NCI-H1048 (cell line): ENCODE results near the gene SPARC.

ENCODE experiments used
- DNase-seq: peaks from one replicate; lab custom pipeline; 2025; lab: John Stamatoyannopoulos, UW

SPARC gene

DNA sequence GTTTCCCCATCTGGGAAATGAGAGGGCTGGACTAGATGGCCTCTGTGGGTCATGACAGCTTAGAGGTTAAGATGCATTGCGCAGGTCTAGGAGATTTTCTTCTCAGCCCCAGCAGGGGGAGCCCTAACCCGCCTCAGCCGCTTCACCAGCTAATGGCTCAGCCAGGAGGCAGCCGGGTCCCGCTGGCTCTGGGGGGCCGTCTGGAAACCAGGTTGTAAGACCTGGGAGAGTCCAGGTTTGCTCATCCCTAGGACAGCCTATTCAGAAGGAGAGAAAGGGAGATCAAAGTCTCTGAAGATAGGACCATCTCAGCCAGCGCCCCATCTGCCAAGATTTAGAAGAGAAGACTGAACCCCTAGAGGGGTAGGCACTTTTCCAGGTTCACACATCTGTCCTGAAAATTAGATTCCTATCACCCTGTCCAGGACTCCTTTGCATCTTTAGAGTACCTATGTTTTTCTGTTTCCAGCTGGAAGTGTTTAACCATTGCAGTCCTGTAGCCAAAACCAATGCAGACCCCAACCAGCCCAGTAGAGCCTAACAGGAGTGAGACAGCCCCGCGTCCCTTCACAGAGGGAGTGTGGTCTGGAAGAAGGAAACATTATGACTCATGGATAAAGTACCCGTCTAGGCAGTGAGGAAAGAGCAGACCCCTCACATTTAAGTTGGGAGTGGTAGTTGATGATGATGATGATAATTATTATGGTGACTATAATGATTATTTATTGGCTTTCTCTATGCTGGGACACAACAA, 27.5 kb downstream of the SPARC start:
- peak; percentile 8 for DNase-seq

DNA sequence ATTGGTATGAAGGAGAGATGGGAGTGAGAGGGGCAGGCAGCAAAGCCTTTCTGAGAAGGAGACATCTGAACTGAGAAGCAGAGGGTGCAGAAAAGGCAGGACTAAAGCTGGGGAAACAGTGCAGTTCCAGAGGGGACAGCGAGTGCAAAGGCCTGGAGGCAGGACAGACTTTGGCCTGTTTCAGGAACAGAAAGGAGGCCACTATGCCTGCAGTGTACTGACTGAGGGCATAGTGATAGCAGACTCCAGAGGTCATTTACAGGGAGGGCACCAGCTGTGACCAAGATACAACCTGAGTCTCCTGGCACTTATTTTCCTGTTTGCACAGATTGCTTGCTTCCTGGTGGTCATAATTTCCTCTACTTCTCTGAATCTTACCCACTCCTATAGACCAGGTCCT, 29.6 kb downstream of the SPARC start:
- no peak for DNase-seq

DNA sequence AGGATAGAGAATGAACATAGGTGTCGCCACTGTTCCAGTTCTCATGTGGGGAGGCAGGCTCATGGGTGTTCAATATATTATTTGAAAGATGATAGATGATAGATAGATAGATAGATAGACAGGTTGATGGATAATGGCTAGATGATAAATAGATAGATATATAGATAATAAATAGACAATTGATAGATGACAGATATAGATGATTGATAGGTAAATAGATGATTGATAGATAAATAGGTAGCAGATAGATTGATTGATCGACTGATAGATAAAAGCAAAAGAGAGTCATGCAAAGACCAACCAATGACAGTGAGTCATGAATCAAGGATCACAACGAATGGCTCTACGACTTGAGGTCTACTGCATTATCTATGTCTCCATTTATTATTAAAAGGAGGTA, 30.4 kb downstream of the SPARC start:
- DNase-seq, result no peak

DNA sequence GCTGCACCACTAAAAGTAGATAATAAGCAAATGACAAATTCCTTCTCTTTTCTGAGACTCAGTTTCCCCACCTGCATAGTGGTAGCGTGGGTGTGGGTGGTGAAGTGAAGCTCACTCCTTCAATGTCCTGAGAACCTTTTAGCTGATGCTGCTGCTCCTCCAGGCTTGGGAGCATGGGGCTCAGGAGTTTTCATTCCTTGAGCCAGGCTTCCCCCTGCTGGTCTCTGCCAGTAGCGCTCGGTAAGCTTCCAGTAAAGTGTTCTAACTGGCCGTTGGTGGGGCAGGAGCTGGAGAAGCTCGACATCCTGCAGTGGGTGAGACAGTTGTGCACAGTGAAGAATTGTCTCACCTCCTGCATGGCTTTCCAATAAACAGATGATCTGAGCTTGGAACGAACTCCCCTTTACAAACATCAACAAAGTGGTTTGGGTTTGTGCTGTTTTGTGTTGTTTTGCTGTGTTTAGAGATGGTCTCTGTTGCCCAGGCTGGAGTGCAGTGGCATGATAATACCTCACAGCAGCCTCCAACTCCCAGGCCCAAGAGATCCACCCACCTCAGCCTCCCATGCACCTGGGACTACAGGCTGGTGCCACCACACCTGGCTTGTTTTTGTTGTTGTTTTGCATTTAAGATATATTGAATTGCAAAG, 34.6 kb downstream of the SPARC start:
- DNase-seq, result no peak

DNA sequence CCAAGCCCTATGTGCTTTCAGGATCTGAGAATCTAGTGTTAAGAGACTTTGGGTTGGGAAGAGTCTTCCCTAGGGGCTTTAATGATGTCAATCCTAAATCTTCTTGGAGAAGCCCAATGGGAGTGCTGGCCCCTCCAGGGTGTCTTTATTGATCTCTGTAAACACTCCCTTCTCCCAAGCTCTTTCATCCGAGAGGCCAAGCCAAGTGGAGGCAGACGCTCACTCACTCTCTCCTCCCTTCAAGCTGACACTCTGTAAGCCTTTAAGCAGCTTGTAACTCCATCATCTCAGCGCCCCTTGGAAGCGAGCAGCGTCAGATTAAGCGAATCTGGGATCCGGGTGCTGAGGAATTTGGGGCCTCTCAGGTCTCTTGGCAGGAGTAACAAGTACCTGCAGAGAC, 37.7 kb downstream of the SPARC start:
- DNase-seq, result no peak

DNA sequence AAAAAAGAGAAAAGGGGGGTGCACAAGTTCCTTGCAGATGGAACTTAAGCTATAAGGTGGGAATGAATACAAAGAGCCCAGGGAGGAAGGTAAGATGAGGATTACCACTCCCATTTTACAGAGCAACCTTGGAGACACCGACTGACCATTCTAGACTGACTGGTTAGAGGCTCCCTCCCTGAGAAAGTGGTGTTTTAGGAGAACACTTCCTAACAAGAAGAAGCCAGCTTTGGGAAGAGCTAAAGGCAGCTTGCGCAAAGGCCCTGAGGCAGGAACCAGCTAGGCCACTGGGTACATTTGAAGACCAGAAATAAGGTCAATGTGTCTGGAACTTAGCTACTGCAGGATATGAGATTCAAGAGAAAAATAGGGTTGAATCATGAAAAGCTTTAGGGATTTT, 38.6 kb downstream of the SPARC start:
- no peak for DNase-seq

DNA sequence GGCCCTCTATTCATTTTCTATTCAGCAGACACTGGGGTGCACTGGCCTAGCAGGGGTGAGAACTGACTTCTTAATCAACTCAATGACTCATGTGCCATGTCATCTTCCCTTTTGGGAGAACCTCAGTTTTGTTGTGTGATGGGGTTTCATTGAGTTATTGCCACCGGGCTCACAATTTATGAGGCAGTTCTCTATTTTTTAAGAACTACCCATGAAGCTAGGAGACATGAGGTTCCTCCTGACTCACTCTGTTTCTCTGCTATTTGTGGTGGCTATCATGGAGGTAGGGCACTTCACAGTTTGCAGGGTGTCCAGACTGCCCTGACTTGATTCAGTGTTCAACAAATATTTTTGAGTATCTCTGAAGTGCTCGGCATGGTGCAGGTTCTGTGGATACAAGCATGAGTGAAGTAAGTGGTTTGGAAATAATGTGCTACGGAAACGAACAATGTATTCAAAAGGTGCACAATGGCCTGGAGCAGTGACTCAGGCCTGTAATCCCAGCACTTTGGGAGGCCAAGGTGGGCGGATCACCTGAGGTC, 39.3 kb downstream of the SPARC start:
- no peak for DNase-seq

DNA sequence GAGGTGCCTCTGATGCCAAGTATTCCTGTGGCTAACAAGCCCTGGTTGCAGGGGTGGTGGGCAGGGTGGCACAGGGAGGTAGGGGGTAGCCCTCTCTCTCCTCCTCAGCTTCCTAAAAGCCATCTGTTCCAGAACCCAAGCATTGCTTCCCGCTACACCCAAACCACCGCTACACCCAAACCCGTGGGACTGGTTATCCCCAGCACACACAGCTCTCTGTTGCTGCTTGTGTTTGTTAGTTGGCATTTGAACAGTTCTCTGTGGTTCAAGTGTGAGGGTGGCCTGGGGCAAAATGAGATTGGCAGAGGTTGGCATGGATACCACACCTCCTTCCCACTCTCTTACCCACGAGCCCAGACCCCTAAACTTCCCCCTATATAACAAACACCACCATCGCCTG, 40.4 kb downstream of the SPARC start:
- no peak for DNase-seq

DNA sequence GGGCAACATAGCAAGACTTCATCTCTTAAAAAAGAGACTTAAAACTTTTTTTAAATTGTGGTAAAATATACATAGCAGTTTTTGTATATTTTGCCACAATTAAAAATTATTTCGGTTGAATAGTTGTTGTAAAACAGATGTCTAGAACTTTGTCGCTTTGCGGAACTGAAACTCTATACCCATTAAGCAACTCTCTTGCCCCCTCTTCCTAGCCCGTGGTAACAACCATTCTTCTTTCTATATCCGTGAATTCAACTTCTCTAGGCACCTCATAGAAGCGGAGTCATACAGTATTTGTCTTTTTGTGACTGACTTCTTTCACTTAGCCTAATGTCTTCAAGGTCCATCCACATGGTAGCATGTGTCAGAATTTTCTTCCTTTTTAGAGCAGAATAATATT, 43.3 kb downstream of the SPARC start:
- DNase-seq, result no peak

DNA sequence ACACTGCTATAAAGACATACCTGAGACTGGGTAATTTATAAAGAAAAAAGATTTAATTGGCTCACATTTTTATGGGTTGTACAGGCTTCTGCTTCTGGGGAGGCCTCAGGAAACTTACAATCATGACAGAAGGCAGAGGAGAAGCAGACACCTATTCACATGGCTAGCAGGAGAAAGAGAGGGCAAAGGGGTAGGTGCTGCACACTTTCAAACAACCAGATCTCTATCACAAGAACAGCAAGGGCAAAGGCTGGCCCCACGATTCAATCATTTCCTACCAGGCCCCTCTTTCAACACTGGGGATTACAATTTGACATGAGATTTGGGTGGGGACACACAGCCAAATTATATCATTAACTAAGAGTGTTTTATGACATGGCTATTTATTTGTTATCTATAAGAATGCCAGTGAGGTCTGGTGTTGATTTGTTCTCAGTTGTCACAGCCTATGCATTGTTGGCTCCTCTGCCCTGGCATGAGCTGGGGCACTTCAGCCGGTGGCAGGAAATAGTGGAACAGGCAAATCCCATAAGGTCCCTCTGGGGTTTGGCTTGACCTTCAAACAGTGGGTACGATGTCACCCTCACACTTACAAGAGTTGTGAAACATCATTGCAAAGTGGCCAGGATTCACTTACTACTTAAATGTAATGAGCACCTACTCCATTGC, 44.1 kb downstream of the SPARC start:
- DNase-seq, result no peak

DNA sequence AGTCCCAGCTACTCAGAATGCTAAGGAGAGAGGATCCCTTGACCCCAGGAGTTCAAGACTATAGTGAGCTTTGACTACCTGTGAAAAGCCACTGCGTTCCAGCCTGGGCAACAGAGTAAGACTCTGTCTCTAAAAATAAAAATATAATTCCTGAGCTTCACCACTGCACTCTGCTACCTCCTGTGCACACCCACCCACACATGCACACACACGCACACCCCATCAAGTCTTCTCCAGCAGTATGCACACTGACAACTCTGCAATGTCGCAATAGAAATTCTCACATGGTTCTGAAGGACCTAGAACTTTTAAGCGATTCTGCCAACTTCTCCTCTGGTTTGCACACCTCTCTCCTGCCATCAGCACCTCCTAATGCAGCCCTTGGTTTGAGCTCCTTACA, 48.1 kb downstream of the SPARC start:
- DNase-seq, result no peak

DNA sequence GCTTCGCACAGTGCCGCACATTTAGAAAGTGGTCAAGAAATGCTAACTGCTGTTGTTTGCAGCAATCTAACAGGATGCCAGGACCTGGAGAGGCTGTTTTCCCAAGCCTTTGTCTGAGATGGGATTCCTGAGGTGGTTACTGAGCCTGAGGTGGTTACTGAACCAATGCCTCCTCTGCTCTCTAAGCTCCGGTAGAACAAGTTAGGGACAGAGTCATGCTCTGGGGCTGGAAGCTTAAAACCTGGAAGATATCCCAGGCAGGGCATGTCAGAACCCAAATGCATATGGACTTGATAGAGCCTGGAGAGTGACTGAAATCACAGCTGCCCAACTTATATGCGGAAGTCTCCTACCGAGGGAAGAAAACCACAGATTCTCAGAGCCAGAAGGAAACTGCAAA, 49.0 kb downstream of the SPARC start:
- DNase-seq, result no peak

DNA sequence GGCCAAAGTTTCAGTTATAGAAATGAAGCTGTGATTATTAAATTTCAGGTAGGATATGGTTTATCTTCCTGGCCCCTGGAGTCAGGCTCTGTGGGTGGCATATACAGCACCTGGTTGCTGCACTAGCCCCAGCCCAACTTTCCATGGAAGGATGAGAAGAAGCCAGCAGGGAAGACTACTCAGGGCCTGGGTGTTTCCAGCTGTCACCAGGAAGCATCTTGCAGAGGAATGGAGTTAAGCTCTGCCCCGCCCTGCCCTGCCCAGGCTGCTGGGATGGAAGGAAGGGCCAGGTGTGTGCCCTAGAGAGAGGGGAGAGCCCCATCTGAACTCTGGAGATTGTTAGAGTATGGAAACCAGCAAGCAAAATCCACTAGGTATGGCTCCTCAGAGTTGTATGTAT, 52.8 kb downstream of the SPARC start:
- DNase-seq, result no peak

DNA sequence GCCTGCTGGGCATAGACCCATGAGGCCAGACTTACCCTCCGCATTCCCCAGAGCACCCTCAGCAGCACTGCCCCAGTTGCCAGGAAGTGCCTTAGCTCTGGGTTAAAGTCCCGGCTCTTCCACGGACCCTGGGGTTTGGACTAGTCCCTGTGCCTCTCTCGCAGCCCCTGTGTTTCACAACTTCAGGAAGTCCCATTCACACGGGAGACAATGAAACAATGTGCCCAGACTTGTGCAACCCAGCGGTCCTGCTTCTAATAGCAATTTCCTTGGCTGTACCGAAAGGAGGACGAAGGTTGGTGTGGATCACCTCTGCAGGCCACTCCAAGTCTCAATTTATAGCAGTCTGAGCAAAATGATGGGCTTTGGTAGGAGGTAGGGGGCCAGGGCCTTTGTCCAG, 53.8 kb downstream of the SPARC start:
- no peak for DNase-seq

DNA sequence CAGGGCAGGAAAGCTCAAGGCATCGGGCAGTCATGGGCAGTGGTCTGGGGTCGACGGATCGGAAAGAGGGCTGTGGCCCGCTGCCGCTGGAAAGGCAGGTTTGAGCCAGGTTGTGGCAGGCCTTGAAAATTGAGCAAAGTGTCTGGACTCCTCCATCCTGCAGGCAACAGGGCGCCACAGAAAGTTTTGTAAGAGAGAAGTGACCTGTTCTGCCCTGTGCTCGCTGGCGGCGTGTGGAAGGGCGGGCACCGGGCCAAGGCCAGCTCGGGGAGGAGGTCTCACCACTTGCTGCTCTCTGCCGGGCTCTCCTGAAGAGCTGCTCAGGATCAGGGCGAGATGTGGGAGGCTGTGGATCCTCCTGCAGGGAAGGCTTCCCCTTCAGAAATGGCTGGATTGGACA, 54.2 kb downstream of the SPARC start:
- no peak for DNase-seq

DNA sequence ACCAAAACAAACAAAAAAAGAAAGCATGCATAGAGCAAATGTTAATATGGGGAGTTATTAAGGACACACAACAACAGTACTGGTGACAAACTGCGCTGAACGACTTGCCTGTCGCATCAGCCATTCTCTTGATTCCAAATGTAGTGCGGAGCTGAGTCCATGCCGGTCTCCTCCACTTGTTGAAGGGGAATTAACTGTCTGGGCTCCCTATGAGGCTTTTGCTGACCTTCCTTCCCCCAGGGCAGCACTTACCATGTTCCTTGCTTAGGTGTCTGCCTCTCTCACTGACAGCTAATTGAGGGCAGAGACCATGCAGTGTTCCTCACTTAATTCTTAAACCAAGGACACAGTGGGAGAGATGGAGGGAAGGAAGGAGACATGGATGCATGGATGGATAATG, 54.8 kb downstream of the SPARC start:
- no peak for DNase-seq

DNA sequence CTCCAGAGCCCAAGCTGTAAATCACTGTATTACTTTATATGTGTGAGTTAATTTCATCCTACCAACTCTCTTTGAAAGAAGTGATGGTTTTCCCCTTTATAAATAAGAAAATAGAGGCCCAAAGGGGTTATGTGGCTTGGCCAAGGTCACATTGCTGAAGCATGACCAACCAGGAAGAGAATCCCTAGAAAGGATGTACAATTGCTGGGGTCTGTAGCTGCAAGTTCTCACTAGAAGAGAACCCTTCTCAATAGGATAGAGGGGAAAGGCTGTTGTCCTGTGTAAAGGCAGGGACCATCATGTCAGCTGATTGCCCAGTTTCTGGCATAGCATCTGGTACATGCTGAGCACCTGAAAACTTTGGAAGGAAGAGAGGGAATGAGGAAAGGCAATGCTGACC, 56.6 kb downstream of the SPARC start:
- DNase-seq, result no peak

DNA sequence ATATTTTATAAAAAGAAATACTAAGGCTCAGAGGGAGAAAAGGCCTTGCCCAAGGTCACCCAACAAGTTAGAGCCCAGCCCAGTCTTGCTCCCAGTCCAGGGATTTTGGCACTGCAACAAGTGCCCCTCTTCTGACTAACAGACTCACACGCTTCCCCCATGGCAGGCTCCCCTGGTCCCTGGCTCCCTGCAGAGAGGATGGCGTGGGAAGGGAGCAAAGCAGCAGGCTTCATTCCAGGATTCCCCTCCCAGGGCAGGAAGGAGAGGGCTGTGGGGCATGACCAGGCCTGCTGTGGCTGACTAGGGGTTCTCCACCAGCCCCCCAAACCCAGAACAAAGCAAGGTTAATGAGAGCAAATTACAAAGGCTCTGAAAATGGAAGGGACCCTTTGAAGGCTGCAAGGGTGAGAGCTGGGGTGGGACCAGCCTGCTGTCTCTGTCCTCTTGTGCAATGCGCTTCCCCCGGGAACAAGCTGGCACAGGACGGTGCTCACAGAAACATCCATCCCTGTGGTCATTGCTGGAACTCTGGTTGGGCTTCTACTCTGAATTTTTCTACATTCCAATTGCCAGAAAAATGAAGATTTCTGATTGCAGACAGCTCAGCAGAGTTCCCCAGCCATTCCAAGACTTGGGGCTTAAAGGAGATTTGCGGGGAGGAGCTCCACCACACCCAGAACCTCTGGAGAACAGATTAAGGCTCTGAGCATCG, 58.4 kb downstream of the SPARC start:
- no peak for DNase-seq

DNA sequence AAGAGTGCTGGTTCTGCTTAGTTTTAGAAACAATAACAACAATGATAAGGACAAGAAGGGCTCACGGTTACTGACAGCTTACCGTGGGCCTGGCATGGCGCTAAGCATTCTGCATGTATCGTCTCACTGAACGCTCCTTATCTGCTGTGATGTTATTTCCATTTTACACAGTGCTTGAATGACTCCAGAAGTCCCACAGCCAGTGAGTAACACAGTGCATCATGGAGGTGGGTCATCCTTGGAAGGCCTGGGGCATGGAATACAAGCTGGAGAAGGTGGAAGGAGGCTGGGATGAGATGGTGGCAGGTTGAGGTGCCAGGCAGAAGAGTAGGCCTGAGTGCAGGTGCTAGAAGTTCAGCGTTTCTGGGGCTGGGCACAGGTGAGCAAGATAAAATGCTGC, 59.1 kb downstream of the SPARC start:
- DNase-seq, result no peak

DNA sequence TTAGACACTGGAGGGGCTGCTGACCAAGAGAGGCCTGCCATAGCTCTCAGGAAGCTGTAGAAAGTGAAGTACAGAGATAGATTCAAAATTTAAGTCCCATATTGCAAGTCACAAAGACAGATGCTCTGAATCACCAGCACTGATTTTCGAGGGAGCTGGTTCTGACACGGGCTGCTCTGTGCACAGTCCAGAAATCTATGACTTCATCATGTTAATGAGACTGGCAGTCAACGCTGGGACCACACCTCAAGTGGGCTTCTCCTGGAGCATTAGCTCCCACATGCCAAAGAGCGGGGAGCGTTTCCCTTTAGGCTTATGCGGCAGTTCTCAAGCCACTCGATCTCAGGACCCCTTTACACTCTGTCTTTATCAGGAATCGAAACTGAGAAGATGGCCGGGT, 61.4 kb downstream of the SPARC start:
- DNase-seq, result no peak

DNA sequence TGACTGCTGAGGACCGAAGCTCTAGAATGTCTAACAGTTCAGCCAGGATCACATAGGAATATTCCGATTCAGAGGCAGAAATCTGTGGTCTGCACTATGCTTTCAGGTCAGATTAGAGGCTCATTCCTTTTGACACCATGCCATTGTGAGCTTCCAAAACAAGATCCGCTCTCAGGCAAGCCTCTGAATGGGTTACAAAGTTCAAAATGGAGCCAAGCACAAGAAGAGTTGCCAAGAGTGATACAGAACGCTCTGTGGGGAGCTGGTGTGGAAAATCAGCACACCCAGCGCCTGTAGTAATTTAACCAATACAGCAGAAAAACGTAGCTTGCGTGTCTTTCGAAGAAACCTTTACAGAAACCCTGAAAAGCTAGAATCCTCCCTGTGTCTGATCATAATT, 62.2 kb downstream of the SPARC start:
- no peak for DNase-seq

DNA sequence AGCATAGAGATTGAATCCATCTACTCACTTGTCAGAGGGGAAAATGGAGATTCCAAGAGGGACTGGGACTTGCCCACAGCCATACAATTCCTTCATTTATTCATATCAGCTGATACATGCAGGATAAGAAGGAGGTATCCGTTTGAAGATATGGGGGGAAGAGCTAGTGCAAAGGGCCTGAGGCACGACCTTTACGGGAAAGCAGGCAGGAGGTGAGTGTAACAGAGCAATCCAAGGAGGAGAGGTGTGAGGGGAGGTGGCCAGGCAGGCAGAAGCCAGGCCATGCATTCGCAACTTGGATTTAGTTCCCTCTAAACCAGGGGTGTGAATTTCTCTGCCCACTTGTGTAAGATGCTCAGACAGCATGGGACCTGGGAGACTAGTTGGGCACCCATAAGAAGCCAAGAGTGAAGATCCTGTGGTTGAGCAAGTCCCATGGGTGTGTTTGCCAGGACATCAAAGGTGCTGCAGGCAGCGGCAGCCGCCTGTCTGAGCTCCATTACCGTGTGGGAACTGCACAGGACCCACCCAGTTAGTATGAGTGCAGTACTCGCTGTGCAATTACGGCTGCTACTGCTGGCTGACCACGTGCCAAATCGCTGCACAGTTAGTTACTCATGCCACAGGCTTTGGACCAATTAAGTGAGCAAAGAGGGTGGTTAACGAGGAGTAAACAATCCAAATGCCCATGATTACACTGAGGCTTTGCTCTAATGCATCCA, 64.2 kb downstream of the SPARC start:
- DNase-seq, result no peak
